Measurements from ENCODE around the gene MRAS.

GRCh38 chr3:138361561-138361971, 13.2 kb downstream of the MRAS start:
- TF ChIP-seq MAX (IDR thresholded peaks at IDR 0.05) (no peak), EP300 (IDR thresholded peaks at IDR 0.05; ENCODE audit: borderline replicate concordance) (no peak), FOXM1 (IDR thresholded peaks at IDR 0.05; ENCODE audit: borderline replicate concordance, low read depth) (no peak), ZBTB7A (IDR thresholded peaks at IDR 0.05; ENCODE audit: low read depth) (no peak), RAD21 (IDR thresholded peaks at IDR 0.05; ENCODE audit: low read depth) (no peak), NFIC (IDR thresholded peaks at IDR 0.05) (no peak), TEAD4 (IDR thresholded peaks at IDR 0.05) (no peak), CEBPB (IDR thresholded peaks at IDR 0.05) (no peak), YY1 (IDR thresholded peaks at IDR 0.05; ENCODE audit: low read depth) (no peak)
- TF ChIP-seq, protein P1, sequence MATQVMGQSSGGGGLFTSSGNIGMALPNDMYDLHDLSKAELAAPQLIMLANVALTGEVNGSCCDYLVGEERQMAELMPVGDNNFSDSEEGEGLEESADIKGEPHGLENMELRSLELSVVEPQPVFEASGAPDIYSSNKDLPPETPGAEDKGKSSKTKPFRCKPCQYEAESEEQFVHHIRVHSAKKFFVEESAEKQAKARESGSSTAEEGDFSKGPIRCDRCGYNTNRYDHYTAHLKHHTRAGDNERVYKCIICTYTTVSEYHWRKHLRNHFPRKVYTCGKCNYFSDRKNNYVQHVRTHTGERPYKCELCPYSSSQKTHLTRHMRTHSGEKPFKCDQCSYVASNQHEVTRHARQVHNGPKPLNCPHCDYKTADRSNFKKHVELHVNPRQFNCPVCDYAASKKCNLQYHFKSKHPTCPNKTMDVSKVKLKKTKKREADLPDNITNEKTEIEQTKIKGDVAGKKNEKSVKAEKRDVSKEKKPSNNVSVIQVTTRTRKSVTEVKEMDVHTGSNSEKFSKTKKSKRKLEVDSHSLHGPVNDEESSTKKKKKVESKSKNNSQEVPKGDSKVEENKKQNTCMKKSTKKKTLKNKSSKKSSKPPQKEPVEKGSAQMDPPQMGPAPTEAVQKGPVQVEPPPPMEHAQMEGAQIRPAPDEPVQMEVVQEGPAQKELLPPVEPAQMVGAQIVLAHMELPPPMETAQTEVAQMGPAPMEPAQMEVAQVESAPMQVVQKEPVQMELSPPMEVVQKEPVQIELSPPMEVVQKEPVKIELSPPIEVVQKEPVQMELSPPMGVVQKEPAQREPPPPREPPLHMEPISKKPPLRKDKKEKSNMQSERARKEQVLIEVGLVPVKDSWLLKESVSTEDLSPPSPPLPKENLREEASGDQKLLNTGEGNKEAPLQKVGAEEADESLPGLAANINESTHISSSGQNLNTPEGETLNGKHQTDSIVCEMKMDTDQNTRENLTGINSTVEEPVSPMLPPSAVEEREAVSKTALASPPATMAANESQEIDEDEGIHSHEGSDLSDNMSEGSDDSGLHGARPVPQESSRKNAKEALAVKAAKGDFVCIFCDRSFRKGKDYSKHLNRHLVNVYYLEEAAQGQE (IDR thresholded peaks at IDR 0.05; ENCODE audit: low read depth): no peak
